ENCODE measurements around the gene MAP3K3. TPM values are rescaled to one million over a fixed set of nuclear protein-coding genes. Genes with fewer than 3 reads are reported as not detected.

Gene MAP3K3
- total and polyA plus RNA-seq, 2 donors (not counting 1 experiment from before 2014, with no cell fraction given): 49.1 to 74.7 TPM

DNA sequence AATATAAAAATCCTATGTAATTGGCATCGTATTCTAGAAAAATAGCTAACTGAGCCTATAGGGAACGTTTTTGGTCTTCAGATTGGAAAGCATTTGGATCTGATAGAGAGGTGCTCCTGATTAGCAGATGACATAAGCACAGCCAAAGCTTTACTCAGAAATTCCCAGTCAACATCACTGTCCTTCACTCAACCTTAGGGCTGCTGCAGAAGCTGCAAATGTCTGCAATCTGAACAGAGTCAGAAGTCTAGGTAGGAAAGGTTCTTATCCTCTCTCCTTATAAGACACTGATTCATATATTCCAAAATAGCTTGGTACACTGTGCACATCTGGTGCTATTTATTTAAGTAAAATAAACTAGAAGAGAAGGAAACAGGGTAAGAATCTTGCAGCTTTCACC lies 100.2 kb downstream of the MAP3K3 start:
- no peak for TF ChIP-seq EZH2 (IDR thresholded peaks at IDR 0.05; ENCODE audit: borderline replicate concordance, insufficient read depth, low read depth, low read length, poor library complexity, severe bottlenecking)
- TF ChIP-seq, protein P1, sequence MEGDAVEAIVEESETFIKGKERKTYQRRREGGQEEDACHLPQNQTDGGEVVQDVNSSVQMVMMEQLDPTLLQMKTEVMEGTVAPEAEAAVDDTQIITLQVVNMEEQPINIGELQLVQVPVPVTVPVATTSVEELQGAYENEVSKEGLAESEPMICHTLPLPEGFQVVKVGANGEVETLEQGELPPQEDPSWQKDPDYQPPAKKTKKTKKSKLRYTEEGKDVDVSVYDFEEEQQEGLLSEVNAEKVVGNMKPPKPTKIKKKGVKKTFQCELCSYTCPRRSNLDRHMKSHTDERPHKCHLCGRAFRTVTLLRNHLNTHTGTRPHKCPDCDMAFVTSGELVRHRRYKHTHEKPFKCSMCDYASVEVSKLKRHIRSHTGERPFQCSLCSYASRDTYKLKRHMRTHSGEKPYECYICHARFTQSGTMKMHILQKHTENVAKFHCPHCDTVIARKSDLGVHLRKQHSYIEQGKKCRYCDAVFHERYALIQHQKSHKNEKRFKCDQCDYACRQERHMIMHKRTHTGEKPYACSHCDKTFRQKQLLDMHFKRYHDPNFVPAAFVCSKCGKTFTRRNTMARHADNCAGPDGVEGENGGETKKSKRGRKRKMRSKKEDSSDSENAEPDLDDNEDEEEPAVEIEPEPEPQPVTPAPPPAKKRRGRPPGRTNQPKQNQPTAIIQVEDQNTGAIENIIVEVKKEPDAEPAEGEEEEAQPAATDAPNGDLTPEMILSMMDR (IDR thresholded peaks at IDR 0.05): no peak
- Histone ChIP-seq H3K4me2 (replicated peaks; ENCODE audit: low read depth, low read length, poor library complexity, severe bottlenecking) (no peak overlapping the region), H3K27ac (ENCODE audit: low read length in 2 of 2) (no peak overlapping the region), H3K9ac (ENCODE audit: low read length) (no peak overlapping the region), H3K4me3 (ENCODE audit: control extremely low read depth in 1 of 5, extremely low read depth in 1 of 5, insufficient read depth in 1 of 5, low read depth in 2 of 5, low read length in 4 of 5) (no peak overlapping the region), H3K79me2 (ENCODE audit: control insufficient read depth, insufficient read depth, low read length) (peaks cover 3% of the 10 kb centered on the region), H3K9me3 (ENCODE audit: control extremely low read depth in 1 of 3, control insufficient read depth in 2 of 3, insufficient read depth in 1 of 3, low read length in 2 of 3) (no peaks in the 10 kb centered on the region), H3K27me3 (replicated peaks in 1 of 4; ENCODE audit: control extremely low read depth in 1 of 4, control insufficient read depth in 3 of 4, insufficient read depth in 4 of 4, low read length in 3 of 4) (no peaks in the 10 kb centered on the region), H2AFZ (ENCODE audit: insufficient read depth, low read depth, low read length, poor library complexity, severe bottlenecking) (no peak overlapping the region), H4K20me1 (ENCODE audit: control insufficient read depth, insufficient read depth, low read length, poor library complexity, severe bottlenecking) (no peaks in the 10 kb centered on the region), H3K4me1 (ENCODE audit: control insufficient read depth in 2 of 2, insufficient read depth in 2 of 2, low read length in 2 of 2) (no peaks in the 10 kb centered on the region), H3K36me3 (replicated peaks in 1 of 2; ENCODE audit: control extremely low read depth in 1 of 2, control insufficient read depth in 1 of 2, extremely low read depth in 1 of 2, insufficient read depth in 2 of 2, low read length in 1 of 2) (peaks cover 11 to 22% of the 10 kb centered on the region in 2 experiments)
- DNase-seq: no peak
- H3K27me3 Mint-ChIP-seq: no peaks in the 10 kb centered on the region
- ChIA-PET CTCF (interaction anchor here (1.4 to 3.9 kb wide), 2 partner anchors 12 to 134 kb away, joined by 3 to 21 read pairs; no protein-coding TSS in a partner anchor), POLR2A (no interaction called here)
- no peak overlapping the region for H3K27ac Mint-ChIP-seq
- no CpG with 5 or more reads among the region's 2 CpGs for WGBS (ENCODE audit: insufficient coverage)
- H3K4me3 Mint-ChIP-seq: no peak overlapping the region
- H3K9me3 Mint-ChIP-seq (ENCODE audit: insufficient read depth): no peaks in the 10 kb centered on the region
- no peak for ATAC-seq (ENCODE audit: low read depth)
- no peaks in the 10 kb centered on the region for H3K4me1 Mint-ChIP-seq
- intact Hi-C loops (cut with micrococcal nuclease): no loop called here

DNA sequence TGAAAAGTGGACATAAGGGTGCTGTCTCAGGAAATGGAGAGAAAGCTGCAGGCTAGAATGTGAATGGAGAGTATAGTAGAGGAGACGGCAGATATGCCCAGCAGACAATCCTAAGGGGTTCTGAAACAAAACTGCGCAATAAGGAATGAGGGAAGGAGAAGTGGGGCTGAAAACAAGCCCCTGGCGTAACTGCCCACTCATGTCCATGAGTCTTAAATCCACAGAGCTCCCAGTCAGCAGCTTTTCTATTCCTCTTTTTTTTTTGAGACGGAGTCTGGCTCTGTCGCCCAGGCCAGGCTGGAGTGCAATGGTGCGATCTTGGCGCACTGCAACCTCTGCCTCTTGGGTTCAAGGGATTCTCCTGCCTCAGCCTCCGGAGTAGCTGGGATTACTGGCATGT lies 113.5 kb downstream of the MAP3K3 start:
- no peaks in the 10 kb centered on the region for H3K9me3 Mint-ChIP-seq (ENCODE audit: insufficient read depth)
- H3K4me1 ChIP-seq (ENCODE audit: control insufficient read depth in 2 of 2, insufficient read depth in 2 of 2, low read length in 2 of 2): peaks cover 6 to 7% of the 10 kb centered on the region in 2 donors
- no peaks in the 10 kb centered on the region for H4K20me1 ChIP-seq (ENCODE audit: control insufficient read depth, insufficient read depth, low read length, poor library complexity, severe bottlenecking)
- CTCF ChIA-PET: interaction anchor here (0.8 to 1.0 kb wide), 2 partner anchors 35 to 124 kb away, joined by 3 to 7 read pairs; partner anchors contain the start of gene LIMD2
- H3K36me3 ChIP-seq (replicated peaks in 1 of 2; ENCODE audit: control extremely low read depth in 1 of 2, control insufficient read depth in 1 of 2, extremely low read depth in 1 of 2, insufficient read depth in 2 of 2, low read length in 1 of 2): peaks cover 0 to 5% of the 10 kb centered on the region in 2 experiments
- H2AFZ ChIP-seq (ENCODE audit: insufficient read depth, low read depth, low read length, poor library complexity, severe bottlenecking): no peak overlapping the region
- no peak overlapping the region for H3K27ac ChIP-seq (ENCODE audit: low read length in 2 of 2)
- no peak overlapping the region for H3K4me3 Mint-ChIP-seq
- H3K9me3 ChIP-seq (ENCODE audit: control extremely low read depth in 1 of 3, control insufficient read depth in 2 of 3, insufficient read depth in 1 of 3, low read length in 2 of 3): no peaks in the 10 kb centered on the region
- peaks cover 81% of the 10 kb centered on the region for H3K79me2 ChIP-seq (ENCODE audit: control insufficient read depth, insufficient read depth, low read length)
- H3K27me3 ChIP-seq (replicated peaks in 1 of 4; ENCODE audit: control extremely low read depth in 1 of 4, control insufficient read depth in 3 of 4, insufficient read depth in 4 of 4, low read length in 3 of 4): no peaks in the 10 kb centered on the region
- H3K9ac ChIP-seq (ENCODE audit: low read length): no peak overlapping the region
- POLR2A ChIA-PET: interaction anchor here (0.9 kb wide), 1 partner anchor 70 kb away, joined by 4 read pairs; no protein-coding TSS in a partner anchor
- no peak overlapping the region for H3K27ac Mint-ChIP-seq
- peaks cover 10% of the 10 kb centered on the region for H3K4me1 Mint-ChIP-seq
- H3K4me3 ChIP-seq (ENCODE audit: control extremely low read depth in 1 of 5, extremely low read depth in 1 of 5, insufficient read depth in 1 of 5, low read depth in 2 of 5, low read length in 4 of 5): no peak overlapping the region
- DNase-seq (no peak), ATAC-seq (ENCODE audit: low read depth) (no peak)
- H3K4me2 ChIP-seq (replicated peaks; ENCODE audit: low read depth, low read length, poor library complexity, severe bottlenecking): no peak overlapping the region
- WGBS (ENCODE audit: insufficient coverage): 98% methylated on average over 8 of the region's 8 CpGs
- TF ChIP-seq, protein P1 (IDR thresholded peaks at IDR 0.05): no peak
- no peaks in the 10 kb centered on the region for H3K27me3 Mint-ChIP-seq
- intact Hi-C loops (cut with micrococcal nuclease): no loop called here
